DOHH2 (cell line): ENCODE data around the gene CD28.

Experiments used
- H3F3A ChIP-seq: fragments of 200-600 bp; sonication (generic), shearing (Covaris generic); 2 replicates; pipeline ENCODE4 v1.6.0; 2016; ENCODE audit warnings: antibody characterized with exemption, mild to moderate bottlenecking; ENCODE audit not compliant: control insufficient read depth, insufficient read depth
- H3K27ac ChIP-seq: fragments of 200-600 bp; sonication (generic); 2 replicates; pipeline ENCODE4 v1.5.1; 2014; ENCODE audit warnings: low read depth, mild to moderate bottlenecking, low read length, moderate library complexity
- H3K27me3 ChIP-seq: fragments of 200-600 bp; sonication (generic); 2 replicates; pipeline ENCODE4 v1.6.1; 2014; ENCODE audit warnings: mild to moderate bottlenecking, low read length, mixed read lengths; ENCODE audit not compliant: control insufficient read depth
- H3K36me3 ChIP-seq: fragments of 200-600 bp; sonication (generic); 2 replicates; pipeline ENCODE4 v1.6.1; 2014; ENCODE audit warnings: mild to moderate bottlenecking, low read length, moderate library complexity, mixed read lengths; ENCODE audit not compliant: control insufficient read depth
- H3K4me1 ChIP-seq: fragments of 200-600 bp; sonication (generic); 2 replicates; pipeline ENCODE4 v1.6.1; 2014; ENCODE audit warnings: mild to moderate bottlenecking, low read length, mixed read lengths; ENCODE audit not compliant: control insufficient read depth
- H3K4me2 ChIP-seq: fragments of 200-600 bp; sonication (generic); 2 replicates; pipeline ENCODE4 v1.6.0; 2014; ENCODE audit warnings: mild to moderate bottlenecking, low read length, moderate library complexity
- H3K4me3 ChIP-seq: fragments of 200-600 bp; sonication (generic); 2 replicates; pipeline ENCODE4 v1.5.1; 2014; ENCODE audit warnings: mild to moderate bottlenecking, low read length, mixed read lengths
- H3K79me2 ChIP-seq: fragments of 200-600 bp; sonication (generic); 2 replicates; pipeline ENCODE4 v1.6.1; 2014; ENCODE audit warnings: mild to moderate bottlenecking, low read length, mixed read lengths; ENCODE audit not compliant: control insufficient read depth
- H3K9me2 ChIP-seq: fragments of 200-600 bp; sonication (generic); replicated peaks from 2 replicates; pipeline ENCODE4 v1.6.1; 2014; ENCODE audit warnings: mild to moderate bottlenecking, low read length, mixed read lengths; ENCODE audit not compliant: control insufficient read depth
- H3K9me3 ChIP-seq: fragments of 200-600 bp; sonication (generic); 2 replicates; pipeline ENCODE4 v1.6.1; 2014; ENCODE audit warnings: antibody characterized with exemption, low read length, mixed read lengths; ENCODE audit not compliant: control insufficient read depth, insufficient read depth
- H4K20me1 ChIP-seq: fragments of 200-600 bp; sonication (generic); 2 replicates; pipeline ENCODE4 v1.6.0; 2014; ENCODE audit warnings: low read depth, mild to moderate bottlenecking, antibody characterized with exemption, low read length, moderate library complexity; ENCODE audit not compliant: control insufficient read depth, insufficient read depth
- EZH2phosphoT487 ChIP-seq: fragments of 200-600 bp; sonication (generic); IDR thresholded peaks from 2 replicates; pipeline ENCODE4 v1.6.1; 2017; ENCODE audit warnings: borderline replicate concordance, mild to moderate bottlenecking, antibody characterized with exemption, low read length, moderate library complexity, mixed read lengths
- TF ChIP-seq, protein P1 (sequence below): fragments of 200-600 bp; sonication (generic); IDR thresholded peaks from one replicate; pipeline ENCODE4 v1.5.1; 2014; ENCODE audit warnings: antibody characterized with exemption, mild to moderate bottlenecking, low read depth, low read length; ENCODE audit not compliant: poor library complexity, severe bottlenecking

CD28 gene

GRCh38 chr2:203664029-203664755 lies 42.2 kb upstream of the CD28 start:
- H3K9me2 ChIP-seq = no peaks in the 10 kb centered on the region
- no peaks in the 10 kb centered on the region for H3K36me3 ChIP-seq
- no peaks in the 10 kb centered on the region for H3F3A ChIP-seq
- H3K4me3 ChIP-seq = no peak overlapping the region
- H3K27ac ChIP-seq = no peak overlapping the region
- TF ChIP-seq, protein P1, sequence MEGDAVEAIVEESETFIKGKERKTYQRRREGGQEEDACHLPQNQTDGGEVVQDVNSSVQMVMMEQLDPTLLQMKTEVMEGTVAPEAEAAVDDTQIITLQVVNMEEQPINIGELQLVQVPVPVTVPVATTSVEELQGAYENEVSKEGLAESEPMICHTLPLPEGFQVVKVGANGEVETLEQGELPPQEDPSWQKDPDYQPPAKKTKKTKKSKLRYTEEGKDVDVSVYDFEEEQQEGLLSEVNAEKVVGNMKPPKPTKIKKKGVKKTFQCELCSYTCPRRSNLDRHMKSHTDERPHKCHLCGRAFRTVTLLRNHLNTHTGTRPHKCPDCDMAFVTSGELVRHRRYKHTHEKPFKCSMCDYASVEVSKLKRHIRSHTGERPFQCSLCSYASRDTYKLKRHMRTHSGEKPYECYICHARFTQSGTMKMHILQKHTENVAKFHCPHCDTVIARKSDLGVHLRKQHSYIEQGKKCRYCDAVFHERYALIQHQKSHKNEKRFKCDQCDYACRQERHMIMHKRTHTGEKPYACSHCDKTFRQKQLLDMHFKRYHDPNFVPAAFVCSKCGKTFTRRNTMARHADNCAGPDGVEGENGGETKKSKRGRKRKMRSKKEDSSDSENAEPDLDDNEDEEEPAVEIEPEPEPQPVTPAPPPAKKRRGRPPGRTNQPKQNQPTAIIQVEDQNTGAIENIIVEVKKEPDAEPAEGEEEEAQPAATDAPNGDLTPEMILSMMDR = no peak
- TF ChIP-seq EZH2phosphoT487 = no peak
- no peaks in the 10 kb centered on the region for H4K20me1 ChIP-seq
- H3K9me3 ChIP-seq = no peaks in the 10 kb centered on the region
- no peaks in the 10 kb centered on the region for H3K79me2 ChIP-seq
- H3K4me1 ChIP-seq = peaks cover 30% of the 10 kb centered on the region
- peaks cover 8% of the 10 kb centered on the region; the same call in 1 of the 2 replicates for H3K27me3 ChIP-seq
- H3K4me2 ChIP-seq = no peak overlapping the region

- H3K27me3 ChIP-seq = peaks cover 15% of the 10 kb centered on the region
- no peaks in the 10 kb centered on the region for H3K79me2 ChIP-seq
- H3K36me3 ChIP-seq = no peaks in the 10 kb centered on the region
- H3K27ac ChIP-seq = no peak overlapping the region
- TF ChIP-seq, protein P1 = no peak
- TF ChIP-seq EZH2phosphoT487 = no peak
- H3K4me3 ChIP-seq = no peak overlapping the region
- no peaks in the 10 kb centered on the region for H3F3A ChIP-seq
- H3K9me3 ChIP-seq = no peaks in the 10 kb centered on the region; the same call in 1 of the 2 replicates
- H4K20me1 ChIP-seq = no peaks in the 10 kb centered on the region
- no peak overlapping the region for H3K4me2 ChIP-seq
- peaks cover 13% of the 10 kb centered on the region for H3K4me1 ChIP-seq
- no peaks in the 10 kb centered on the region for H3K9me2 ChIP-seq
Measured at GRCh38 chr2:203667838-203668237, 38.6 kb upstream of the CD28 start.

- Histone ChIP-seq H3K27ac (no peak overlapping the region), H3F3A (no peaks in the 10 kb centered on the region), H3K9me2 (no peaks in the 10 kb centered on the region), H3K4me3 (no peak overlapping the region), H3K79me2 (no peaks in the 10 kb centered on the region), H3K36me3 (no peaks in the 10 kb centered on the region), H4K20me1 (no peaks in the 10 kb centered on the region), H3K9me3 (no peaks in the 10 kb centered on the region; the same call in 1 of the 2 replicates), H3K27me3 (peaks cover 18% of the 10 kb centered on the region), H3K4me2 (no peak overlapping the region), H3K4me1 (peaks cover 2% of the 10 kb centered on the region)
- TF ChIP-seq, protein P1 = no peak
- TF ChIP-seq EZH2phosphoT487 = no peak
Measured at GRCh38 chr2:203669820-203670219, 36.6 kb upstream of the CD28 start.
